HepG2 (cell line): ENCODE data around the gene MAPK11. TPM values are rescaled to one million over a fixed set of nuclear protein-coding genes. Genes with fewer than 3 reads are reported as not detected.

ENCODE experiments used
- ONECUT2 ChIP-seq: sonication (generic); formaldehyde crosslinking; IDR thresholded peaks from 2 replicates; pipeline ENCODE4 v1.4.0; 2020; ENCODE audit warnings: missing genetic modification reagents
- RBFOX2 ChIP-seq: fragments of 200-400 bp; formaldehyde crosslinking; IDR thresholded peaks from 2 replicates; pipeline ENCODE4 v1.6.1; 2017; ENCODE audit warnings: low read depth, mild to moderate bottlenecking, low read length
- SNAPC4 ChIP-seq: sonication (generic); formaldehyde crosslinking; IDR thresholded peaks from 2 replicates; pipeline ENCODE4 v1.4.0; 2020; ENCODE audit warnings: mild to moderate bottlenecking, missing genetic modification reagents
- TFDP2 ChIP-seq: sonication (generic); formaldehyde crosslinking; IDR thresholded peaks from 2 replicates; pipeline ENCODE4 v1.4.0; 2020; ENCODE audit warnings: missing genetic modification reagents
- ZNF652 ChIP-seq: IDR thresholded peaks from 2 replicates; pipeline ENCODE4 v1.6.1; 2016; ENCODE audit warnings: low read depth, borderline replicate concordance
- polyA plus RNA-seq, 8 experiments: library from polyadenylated mRNA; depleted of rRNA in 3 of 8; stranded (reverse) in 7 of 8; unstranded in 1 of 8; fragments of >200 nt; fragmentation: Illumina TruSeq in 4 of 8; extraction: Trizol in 4 of 8; gene quantifications; 2 replicates each; pipeline versions ENCODE4 v1.2.1 to v1.2.3, GENCODE V29; 2011 to 2016; ENCODE audit warnings: low read depth in 4 of 8, missing spikeins in 1 of 8, mixed read lengths in 1 of 8; ENCODE audit not compliant: insufficient read depth in 1 of 8
- total RNA-seq, 5 experiments: library from RNA; depleted of rRNA; stranded (reverse); fragments of >200 nt; fragmentation: Illumina TruSeq; extraction: Trizol; gene quantifications; 2 replicates each; pipeline ENCODE4 v1.2.3, GENCODE V29; 2016; ENCODE audit warnings: low read depth in 1 of 5
- TF ChIP-seq, protein P1 (sequence below): sonication (generic); formaldehyde crosslinking; IDR thresholded peaks from 2 replicates; pipeline ENCODE4 v1.4.0; 2020; ENCODE audit warnings: missing genetic modification reagents, mild to moderate bottlenecking, borderline replicate concordance

MAPK11 gene
- total and polyA plus RNA-seq, 2 of the 13 experiments (the other 11 are each of a cell fraction or from before 2014, with no cell fraction given) = 0.15 to 0.17 TPM

DNA sequence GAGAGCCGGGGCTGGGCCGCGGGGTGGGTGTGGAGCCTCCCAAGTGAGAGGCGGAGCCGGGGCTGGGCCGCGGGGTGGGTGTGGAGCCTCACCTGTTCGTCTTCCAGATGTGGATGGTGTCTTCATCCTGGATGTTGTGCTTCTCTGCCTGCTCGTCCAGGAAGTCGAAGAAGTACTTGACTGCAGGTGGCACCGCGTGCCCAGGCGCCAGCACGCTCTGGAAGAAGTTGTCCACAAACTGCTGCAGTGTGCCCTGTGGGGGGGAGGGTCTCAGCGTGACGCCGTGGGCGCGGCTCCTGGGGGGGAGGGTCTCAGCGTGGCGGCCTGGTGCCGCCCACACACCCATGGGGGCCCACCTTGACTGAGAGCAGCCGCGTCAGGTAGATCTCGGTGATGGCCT, 7.6 kb upstream of the MAPK11 start (continued):
- TF ChIP-seq SNAPC4 (no peak), TFDP2 (CRISPR knock-in tag) (no peak), ONECUT2 (CRISPR knock-in tag) (no peak), ZNF652 (no peak), RBFOX2 (no peak)
- TF ChIP-seq, protein P1, sequence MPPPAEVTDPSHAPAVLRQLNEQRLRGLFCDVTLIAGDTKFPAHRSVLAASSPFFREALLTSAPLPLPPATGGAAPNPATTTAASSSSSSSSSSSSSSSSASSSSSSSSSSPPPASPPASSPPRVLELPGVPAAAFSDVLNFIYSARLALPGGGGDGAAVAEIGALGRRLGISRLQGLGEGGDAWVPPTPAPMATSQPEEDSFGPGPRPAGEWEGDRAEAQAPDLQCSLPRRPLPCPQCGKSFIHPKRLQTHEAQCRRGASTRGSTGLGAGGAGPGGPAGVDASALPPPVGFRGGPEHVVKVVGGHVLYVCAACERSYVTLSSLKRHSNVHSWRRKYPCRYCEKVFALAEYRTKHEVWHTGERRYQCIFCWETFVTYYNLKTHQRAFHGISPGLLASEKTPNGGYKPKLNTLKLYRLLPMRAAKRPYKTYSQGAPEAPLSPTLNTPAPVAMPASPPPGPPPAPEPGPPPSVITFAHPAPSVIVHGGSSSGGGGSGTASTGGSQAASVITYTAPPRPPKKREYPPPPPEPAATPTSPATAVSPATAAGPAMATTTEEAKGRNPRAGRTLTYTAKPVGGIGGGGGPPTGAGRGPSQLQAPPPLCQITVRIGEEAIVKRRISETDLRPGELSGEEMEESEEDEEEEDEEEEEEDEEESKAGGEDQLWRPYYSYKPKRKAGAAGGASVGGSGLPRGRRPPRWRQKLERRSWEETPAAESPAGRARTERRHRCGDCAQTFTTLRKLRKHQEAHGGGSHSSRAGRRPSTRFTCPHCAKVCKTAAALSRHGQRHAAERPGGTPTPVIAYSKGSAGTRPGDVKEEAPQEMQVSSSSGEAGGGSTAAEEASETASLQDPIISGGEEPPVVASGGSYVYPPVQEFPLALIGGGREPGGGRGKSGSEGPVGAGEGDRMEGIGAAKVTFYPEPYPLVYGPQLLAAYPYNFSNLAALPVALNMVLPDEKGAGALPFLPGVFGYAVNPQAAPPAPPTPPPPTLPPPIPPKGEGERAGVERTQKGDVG (CRISPR knock-in tag) = no peak
